ENCODE data around the gene PPP1R7. TPM values are rescaled to one million over a fixed set of nuclear protein-coding genes. Genes with fewer than 3 reads are reported as not detected.

PPP1R7 gene
- total RNA-seq (ENCODE audit: low replicate concordance) = 100 and 202 TPM in 2 replicates

GRCh38 chr2:241149925-241150659 lies at the start of gene PPP1R7:
Gene PPP1R7, plus strand, starts transcription at chr2:241150467. Its CDS starts 29 bp downstream, at chr2:241150496.

GRCh38 chr2:241102239-241102803 lies 47.9 kb upstream of the PPP1R7 start, which contains the start of gene MTERF4:
Gene MTERF4, minus strand, starts transcription at chr2:241102287. Its CDS starts 14 bp downstream, at chr2:241102273.

GRCh38 chr2:241148891-241149674 lies 1.2 kb upstream of the PPP1R7 start, which contains the start of gene PASK:
Gene PASK, minus strand, starts transcription at chr2:241149472. Its CDS starts 6,440 bp downstream, at chr2:241143032.

GRCh38 chr2:241188361-241189092 lies 38.3 kb downstream of the PPP1R7 start, which contains the start of gene ANO7:
Gene ANO7, plus strand, starts transcription at chr2:241188677. Its CDS starts 1,387 bp downstream, at chr2:241190064.

Other genes with a start within 250 kb of the PPP1R7 start
- 0.12 TPM in 1 of 2 replicates, not detected in the other for gene CROCC2, start 244.1 kb upstream of the PPP1R7 start, total RNA-seq (ENCODE audit: low replicate concordance)
- 7.4 and 80.4 TPM in 2 replicates for gene SNED1, start 151.8 kb upstream of the PPP1R7 start, total RNA-seq (ENCODE audit: low replicate concordance)
- gene MTERF4, start 48.2 kb upstream of the PPP1R7 start, total RNA-seq (ENCODE audit: low replicate concordance) = 24.9 and 73.7 TPM in 2 replicates
- 2.4 and 9.9 TPM in 2 replicates for gene PASK, start 995 bp upstream of the PPP1R7 start, total RNA-seq (ENCODE audit: low replicate concordance)
- 0.12 and 0.23 TPM in 2 replicates for gene ANO7, start 38.2 kb downstream of the PPP1R7 start, total RNA-seq (ENCODE audit: low replicate concordance)
- gene HDLBP, start 165.2 kb downstream of the PPP1R7 start, total RNA-seq (ENCODE audit: low replicate concordance) = 1,542 and 1,698 TPM in 2 replicates
- 425 and 506 TPM in 2 replicates for gene SEPTIN2, start 165.5 kb downstream of the PPP1R7 start, total RNA-seq (ENCODE audit: low replicate concordance)
- gene FARP2, start 205.8 kb downstream of the PPP1R7 start, total RNA-seq (ENCODE audit: low replicate concordance) = 34.5 and 53.9 TPM in 2 replicates